ENCODE results near the gene EIF3K. TPM values are rescaled to one million over a fixed set of nuclear protein-coding genes. Genes with fewer than 3 reads are reported as not detected.

EIF3K gene, protein sequence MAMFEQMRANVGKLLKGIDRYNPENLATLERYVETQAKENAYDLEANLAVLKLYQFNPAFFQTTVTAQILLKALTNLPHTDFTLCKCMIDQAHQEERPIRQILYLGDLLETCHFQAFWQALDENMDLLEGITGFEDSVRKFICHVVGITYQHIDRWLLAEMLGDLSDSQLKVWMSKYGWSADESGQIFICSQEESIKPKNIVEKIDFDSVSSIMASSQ
- 544 and 560 TPM in 2 replicates for total RNA-seq

DNA sequence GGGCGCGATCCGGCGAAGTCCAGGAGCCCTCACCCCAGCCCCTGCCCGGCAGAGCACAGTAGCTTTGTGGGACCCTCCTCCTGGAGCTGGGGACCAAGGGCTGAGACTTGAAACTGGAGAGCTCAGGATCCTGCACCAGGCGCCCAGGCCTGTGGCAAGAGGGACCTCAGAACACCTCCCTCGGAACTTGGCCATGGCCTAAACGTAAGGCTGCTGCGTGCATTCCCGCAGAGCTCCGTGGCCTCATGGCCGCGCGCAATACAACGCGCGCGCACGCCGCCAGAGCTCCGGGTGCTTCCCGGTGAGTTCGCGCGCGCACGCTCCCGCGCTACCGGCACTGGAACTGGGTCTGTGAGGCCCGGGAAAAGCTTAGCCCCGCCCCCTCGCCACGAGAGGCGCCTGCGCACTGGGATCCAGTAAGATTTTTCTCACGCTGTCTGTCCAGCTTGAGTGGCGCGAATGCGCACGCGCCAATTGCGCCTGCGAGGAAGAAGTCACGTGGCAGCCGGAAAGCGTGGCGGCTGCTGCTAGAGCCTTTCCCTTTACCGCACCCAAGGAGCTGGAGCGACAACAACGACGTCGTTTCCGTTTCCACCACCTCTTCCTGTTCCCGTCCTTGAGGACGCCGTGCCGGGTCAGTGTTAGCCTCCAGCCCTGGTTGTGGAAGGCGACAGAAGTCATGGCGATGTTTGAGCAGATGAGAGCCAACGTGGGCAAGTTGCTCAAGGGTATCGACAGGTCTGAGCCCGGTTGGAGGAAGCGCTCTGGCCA, at the start of gene EIF3K:
TSS of gene EIF3K (plus strand) at position 599 of the 771 bp plus-strand sequence. CDS start at position 680, 81 bp downstream.

DNA sequence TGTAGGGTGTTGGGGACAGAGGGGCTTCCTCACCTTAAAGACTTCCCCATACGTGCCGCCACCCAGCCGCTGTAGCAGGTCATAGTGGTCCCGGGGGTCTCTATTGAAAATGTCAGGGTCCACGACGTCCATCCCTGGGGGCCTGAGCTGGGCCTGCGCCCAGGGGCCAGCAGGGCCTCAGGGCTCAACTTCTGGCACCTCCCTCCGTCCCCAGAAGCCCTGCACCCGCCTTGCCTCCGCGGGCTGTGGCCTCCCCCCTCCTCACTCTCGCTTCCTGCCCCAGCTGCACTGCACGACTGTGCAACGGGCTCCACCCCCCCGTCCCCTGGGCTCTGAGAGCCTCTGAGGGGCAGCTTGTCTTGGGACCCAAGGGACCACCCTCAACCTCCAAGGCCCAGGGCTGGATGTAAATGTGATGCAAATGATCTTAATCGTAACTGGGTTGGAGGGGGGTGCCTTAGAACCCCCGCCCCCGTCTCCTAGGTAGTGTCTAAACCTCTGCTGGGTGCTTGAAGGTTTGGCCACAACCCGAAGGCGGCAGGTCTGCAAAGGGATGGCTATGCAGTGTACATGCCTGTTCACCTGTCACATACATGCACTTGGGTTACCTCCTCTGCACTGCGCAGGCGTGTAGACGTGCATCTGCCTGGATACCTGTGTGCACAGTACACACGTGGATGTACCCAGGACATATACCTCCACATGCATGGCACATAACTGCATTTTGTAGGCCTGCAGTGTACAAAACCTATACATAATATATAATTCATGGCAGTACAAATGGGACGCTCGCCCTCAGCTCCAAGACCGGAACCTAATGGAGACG, 1.0 kb upstream of the EIF3K start, which contains the start of gene MAP4K1:
TSS of gene MAP4K1 (minus strand) at position 190 of the 826 bp plus-strand sequence. CDS start at position 132, 58 bp downstream.

DNA sequence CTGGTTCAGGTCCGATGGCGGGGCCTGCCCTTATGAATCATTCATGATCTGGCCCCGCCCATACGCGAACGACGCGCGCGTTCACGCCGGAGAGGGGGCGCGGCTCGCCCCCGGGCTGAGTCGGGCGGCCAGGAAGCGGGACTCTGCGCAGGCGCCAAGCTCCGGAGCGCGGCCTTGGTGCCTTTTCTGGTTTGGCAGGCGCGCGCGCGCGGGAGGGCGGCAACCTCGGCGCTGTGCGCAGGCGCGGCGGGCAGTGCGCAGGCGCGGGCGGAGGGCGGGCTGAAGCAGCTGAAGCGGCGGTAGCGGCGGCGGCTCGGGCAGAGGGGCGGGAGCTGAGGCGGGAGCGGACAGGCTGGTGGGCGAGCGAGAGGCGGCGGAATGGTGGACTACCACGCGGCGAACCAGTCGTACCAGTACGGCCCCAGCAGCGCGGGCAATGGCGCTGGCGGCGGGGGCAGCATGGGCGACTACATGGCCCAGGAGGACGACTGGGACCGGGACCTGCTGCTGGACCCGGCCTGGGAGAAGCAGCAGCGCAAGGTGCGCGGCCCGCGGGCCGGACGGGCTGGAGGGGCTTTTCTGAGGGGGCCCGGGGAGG, 28.5 kb downstream of the EIF3K start, which contains the start of gene ACTN4:
TSS of gene ACTN4 (plus strand) at position 282 of the 598 bp plus-strand sequence. CDS start at position 379, 97 bp downstream.

Other genes with a start within 250 kb of the EIF3K start
- gene PSMD8, start 244.6 kb upstream of the EIF3K start, total RNA-seq, result 255 and 307 TPM in 2 replicates
- gene GGN, start 231.2 kb upstream of the EIF3K start, total RNA-seq, result 0.92 and 1.2 TPM in 2 replicates
- gene SPRED3, start 230.5 kb upstream of the EIF3K start, total RNA-seq, result 1.8 and 2.0 TPM in 2 replicates
- 19.3 and 34.8 TPM in 2 replicates for gene FAM98C, start 216.1 kb upstream of the EIF3K start, total RNA-seq
- gene RASGRP4, start 193.0 kb upstream of the EIF3K start, total RNA-seq, result not detected in 2 replicates
- 0.14 and 0.35 TPM in 2 replicates for gene RYR1, start 185.5 kb upstream of the EIF3K start, total RNA-seq
- gene MAP4K1, start 1.2 kb upstream of the EIF3K start, total RNA-seq, result 0.09 TPM in 1 of 2 replicates, not detected in the other
- 378 and 500 TPM in 2 replicates for gene ACTN4, start 28.5 kb downstream of the EIF3K start, total RNA-seq
- 7.4 and 8.9 TPM in 2 replicates for gene CAPN12, start 125.3 kb downstream of the EIF3K start, total RNA-seq
- gene LGALS7, start 154.3 kb downstream of the EIF3K start, total RNA-seq, result 6.5 and 26.0 TPM in 2 replicates
- gene LGALS7B, start 170.0 kb downstream of the EIF3K start, total RNA-seq, result 222 and 322 TPM in 2 replicates
- 0.35 TPM in 1 of 2 replicates, not detected in the other for gene LGALS4, start 193.8 kb downstream of the EIF3K start, total RNA-seq
- 61.8 and 77.0 TPM in 2 replicates for gene ECH1, start 212.6 kb downstream of the EIF3K start, total RNA-seq
- gene HNRNPL, start 230.8 kb downstream of the EIF3K start, total RNA-seq, result 252 and 264 TPM in 2 replicates